Measurements from ENCODE around the gene RFNG.

RFNG gene

DNA sequence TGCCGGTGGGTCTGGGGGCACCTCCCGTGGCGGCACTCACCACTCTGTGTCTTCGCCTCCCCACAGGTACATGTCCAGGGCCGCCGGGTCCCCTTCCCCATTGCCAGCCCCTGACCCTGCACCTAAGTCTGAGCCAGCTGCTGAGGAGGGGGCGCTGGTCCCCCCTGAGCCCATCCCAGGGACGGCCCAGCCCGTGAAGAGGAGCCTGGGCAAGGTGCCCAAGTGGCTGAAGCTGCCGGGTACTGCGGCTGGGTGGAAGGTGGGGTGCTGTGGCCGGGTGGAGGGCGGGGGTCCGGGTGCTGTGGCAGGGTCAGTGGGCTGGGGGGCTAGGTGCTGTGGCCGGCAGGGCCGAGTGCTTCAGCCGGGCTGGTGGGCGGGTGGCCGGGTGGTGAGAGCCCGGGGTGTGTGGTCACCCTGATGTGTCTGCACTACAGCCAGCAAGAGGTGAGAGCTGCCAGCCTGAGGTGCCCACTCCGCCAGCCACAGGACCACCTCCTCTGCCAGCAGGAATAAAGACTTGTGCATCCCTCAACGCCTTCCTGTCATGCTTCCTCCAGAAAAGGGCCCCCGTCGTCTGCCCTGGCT lies 34.6 kb downstream of the RFNG start:
- DNase-seq (ENCODE audit: low read depth): no peak
- no peaks in the 10 kb centered on the region for H3K36me3 ChIP-seq (ENCODE audit: control insufficient read depth, insufficient read depth, low read length, severe bottlenecking)
- no peak overlapping the region for H3K4me3 ChIP-seq (ENCODE audit: low read length)
- peaks cover 8% of the 10 kb centered on the region for H3K4me1 ChIP-seq (ENCODE audit: control insufficient read depth, insufficient read depth, low read length)
- no peaks in the 10 kb centered on the region for H3K27me3 ChIP-seq (replicated peaks; ENCODE audit: control insufficient read depth, insufficient read depth, low read length)
- H3K9ac ChIP-seq (ENCODE audit: low read length): no peak overlapping the region
- no peaks in the 10 kb centered on the region for H3K9me3 ChIP-seq (ENCODE audit: control insufficient read depth, low read length)

DNA sequence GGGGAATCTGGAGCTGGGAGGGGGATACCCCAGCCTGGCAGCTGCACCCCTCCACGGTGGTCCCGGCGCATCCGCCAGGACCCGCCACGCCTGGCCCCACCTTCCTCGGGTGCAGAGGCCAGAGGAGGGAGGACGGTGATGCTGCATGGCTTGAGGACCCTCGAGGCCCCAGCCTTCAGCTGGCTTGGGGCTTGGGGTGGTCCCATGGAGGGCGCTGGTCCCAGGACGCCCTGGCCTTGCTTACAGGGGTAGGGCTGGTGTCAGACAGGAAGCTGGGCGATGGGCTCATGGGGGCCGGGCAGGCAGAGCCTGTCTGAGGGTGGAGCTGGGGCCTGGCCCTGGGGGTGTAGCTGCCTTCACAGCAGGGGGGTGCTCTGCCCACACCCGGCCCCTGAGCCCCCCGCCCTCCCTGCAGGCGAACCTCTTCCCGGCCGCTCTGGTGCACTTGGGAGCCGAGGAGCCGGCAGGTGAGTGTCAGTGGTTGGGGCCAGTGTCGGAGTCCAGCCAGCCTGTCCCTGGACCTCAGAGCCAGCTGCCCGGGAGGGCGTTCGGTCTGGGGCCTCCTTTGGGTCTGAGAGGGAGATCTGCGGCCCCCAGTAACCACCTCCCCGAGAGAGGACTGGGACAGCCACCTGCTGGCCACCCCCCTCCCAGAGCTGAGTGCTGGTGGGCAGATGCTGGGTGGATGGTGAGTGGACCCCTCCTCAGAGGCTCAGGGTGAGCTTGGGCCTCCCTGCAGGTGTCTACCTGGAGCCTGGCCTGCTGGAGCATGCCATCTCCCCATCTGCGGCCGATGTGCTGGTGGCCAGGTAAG lies 35.3 kb downstream of the RFNG start:
- no peak overlapping the region for H3K4me3 ChIP-seq (ENCODE audit: low read length)

DNA sequence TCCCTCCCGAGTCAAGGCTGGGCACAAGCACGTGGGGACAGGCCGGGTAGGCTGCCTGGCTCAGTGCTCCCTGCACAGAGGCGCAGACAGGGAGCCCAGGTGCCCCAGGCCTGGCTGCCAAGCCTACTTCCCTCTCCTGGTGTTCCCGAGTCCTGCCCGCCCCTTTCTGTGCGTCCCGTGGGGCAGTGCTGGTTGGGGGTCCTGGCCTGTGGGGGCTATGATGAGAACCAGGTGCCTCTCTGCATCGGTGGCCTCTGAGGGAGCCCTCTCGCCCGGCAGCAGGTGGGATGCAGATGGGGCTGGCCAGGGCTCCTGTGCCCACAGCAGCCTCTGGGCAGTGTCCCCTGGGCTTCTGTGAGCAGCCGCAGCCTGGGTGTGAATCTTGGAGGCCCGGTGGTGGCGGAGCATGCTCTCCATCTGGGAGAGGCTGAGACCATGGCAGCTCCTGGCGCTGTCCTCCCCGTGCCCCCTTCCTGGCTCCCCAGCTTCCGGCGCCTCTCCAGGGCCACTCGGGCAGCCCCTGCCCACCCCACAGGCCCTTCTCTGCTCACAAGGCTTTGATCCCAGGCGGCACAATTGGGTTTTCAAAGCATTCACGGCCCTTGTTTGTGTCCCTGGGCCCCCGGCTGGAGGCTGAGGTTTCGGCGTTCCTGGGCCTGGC lies 36.2 kb downstream of the RFNG start:
- H3K36me3 ChIP-seq (ENCODE audit: control insufficient read depth, insufficient read depth, low read length, severe bottlenecking): peaks cover 4% of the 10 kb centered on the region
- H3K4me3 ChIP-seq (ENCODE audit: low read length): no peak overlapping the region
- no peak for DNase-seq (ENCODE audit: low read depth)
- no peaks in the 10 kb centered on the region for H3K4me1 ChIP-seq (ENCODE audit: control insufficient read depth, insufficient read depth, low read length)
- H3K9ac ChIP-seq (ENCODE audit: low read length): no peak overlapping the region
- no peaks in the 10 kb centered on the region for H3K27me3 ChIP-seq (replicated peaks; ENCODE audit: control insufficient read depth, insufficient read depth, low read length)
- no peaks in the 10 kb centered on the region for H3K9me3 ChIP-seq (ENCODE audit: control insufficient read depth, low read length)

More for the DNA sequence above, 35.3 kb downstream of the RFNG start:
- Histone ChIP-seq H3K36me3 (ENCODE audit: control insufficient read depth, insufficient read depth, low read length, severe bottlenecking) (peaks cover 4% of the 10 kb centered on the region), H3K9ac (ENCODE audit: low read length) (no peak overlapping the region), H3K27me3 (replicated peaks; ENCODE audit: control insufficient read depth, insufficient read depth, low read length) (no peaks in the 10 kb centered on the region), H3K4me1 (ENCODE audit: control insufficient read depth, insufficient read depth, low read length) (peaks cover under 1% of the 10 kb centered on the region), H3K9me3 (ENCODE audit: control insufficient read depth, low read length) (no peaks in the 10 kb centered on the region)
- DNase-seq (ENCODE audit: low read depth): no peak

DNA sequence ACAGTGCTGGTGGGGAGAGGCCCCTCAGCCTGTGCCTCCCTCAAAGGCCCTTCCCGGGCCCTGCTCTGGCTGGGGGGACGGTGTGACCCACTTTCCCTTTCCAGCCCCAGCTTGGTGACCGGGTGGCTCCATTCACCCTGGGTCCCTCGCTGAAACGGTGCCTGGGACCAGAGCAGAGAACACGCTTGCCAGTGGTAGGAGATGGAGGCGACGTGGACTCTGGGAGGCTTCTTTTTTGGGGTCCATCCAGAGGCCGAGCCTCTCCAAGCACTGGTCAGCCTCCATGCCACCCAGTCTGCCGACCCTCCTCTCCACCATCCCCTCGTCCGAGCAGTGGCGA lies 36.7 kb downstream of the RFNG start:
- Histone ChIP-seq H3K36me3 (ENCODE audit: control insufficient read depth, insufficient read depth, low read length, severe bottlenecking) (peaks cover 4% of the 10 kb centered on the region), H3K4me3 (ENCODE audit: low read length) (no peak overlapping the region), H3K9me3 (ENCODE audit: control insufficient read depth, low read length) (no peaks in the 10 kb centered on the region), H3K4me1 (ENCODE audit: control insufficient read depth, insufficient read depth, low read length) (no peaks in the 10 kb centered on the region), H3K27me3 (replicated peaks; ENCODE audit: control insufficient read depth, insufficient read depth, low read length) (no peaks in the 10 kb centered on the region), H3K9ac (ENCODE audit: low read length) (no peak overlapping the region)
- no peak for DNase-seq (ENCODE audit: low read depth)

DNA sequence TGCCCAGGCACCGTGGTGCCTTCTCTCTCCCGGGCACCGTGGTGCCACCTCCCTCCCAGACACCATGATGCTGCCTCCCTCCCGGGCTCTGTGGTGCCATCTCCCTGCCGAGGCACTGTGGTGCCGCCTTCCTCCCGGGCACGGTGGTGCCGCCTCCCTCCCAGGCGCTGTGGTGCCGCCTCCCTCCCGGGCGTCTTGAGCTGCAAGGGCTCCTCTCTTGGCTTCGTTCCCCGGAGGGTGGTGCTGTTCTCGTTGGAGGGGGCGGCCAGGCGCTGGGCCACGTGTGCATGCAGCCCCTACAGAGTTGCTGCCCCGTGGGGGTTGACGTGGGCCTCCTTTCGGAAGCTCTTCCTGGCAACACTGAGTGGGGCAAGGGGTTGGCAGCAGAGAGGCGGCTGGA lies 37.2 kb downstream of the RFNG start:
- Histone ChIP-seq H3K27me3 (replicated peaks; ENCODE audit: control insufficient read depth, insufficient read depth, low read length) (no peaks in the 10 kb centered on the region), H3K36me3 (ENCODE audit: control insufficient read depth, insufficient read depth, low read length, severe bottlenecking) (peaks cover 4% of the 10 kb centered on the region), H3K9me3 (ENCODE audit: control insufficient read depth, low read length) (no peaks in the 10 kb centered on the region), H3K4me3 (ENCODE audit: low read length) (no peak overlapping the region), H3K9ac (ENCODE audit: low read length) (no peak overlapping the region), H3K4me1 (ENCODE audit: control insufficient read depth, insufficient read depth, low read length) (no peaks in the 10 kb centered on the region)
- no peak for DNase-seq (ENCODE audit: low read depth)

DNA sequence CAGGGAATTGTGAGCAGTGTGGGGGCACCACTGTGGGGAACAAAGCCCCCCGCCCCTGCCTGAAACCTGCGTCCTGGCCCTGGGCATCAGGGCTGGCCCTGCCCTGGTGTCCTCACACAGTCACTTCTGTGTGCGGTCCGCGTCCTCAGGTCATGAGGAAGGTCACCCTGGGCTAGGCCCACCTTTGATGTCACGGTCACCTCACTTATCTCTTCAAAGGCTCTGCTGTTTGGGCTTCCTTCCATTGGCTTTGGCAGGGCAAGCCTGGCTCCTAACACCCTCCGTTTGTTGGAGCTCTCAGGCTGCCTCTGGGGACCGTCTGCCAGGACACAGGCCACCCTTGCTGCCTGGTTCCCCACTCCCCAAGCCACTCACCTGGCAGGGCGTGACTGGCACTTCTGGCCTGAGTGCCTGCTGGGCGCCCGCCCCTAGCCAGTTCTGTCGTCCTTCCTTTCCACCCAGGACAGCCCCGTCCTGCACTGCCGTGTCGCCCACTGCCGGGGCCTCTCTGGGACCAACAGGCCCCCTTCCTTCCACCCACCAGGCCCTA lies 37.8 kb downstream of the RFNG start:
- DNase-seq (ENCODE audit: low read depth): no peak
- H3K36me3 ChIP-seq (ENCODE audit: control insufficient read depth, insufficient read depth, low read length, severe bottlenecking): peaks cover 4% of the 10 kb centered on the region

DNA sequence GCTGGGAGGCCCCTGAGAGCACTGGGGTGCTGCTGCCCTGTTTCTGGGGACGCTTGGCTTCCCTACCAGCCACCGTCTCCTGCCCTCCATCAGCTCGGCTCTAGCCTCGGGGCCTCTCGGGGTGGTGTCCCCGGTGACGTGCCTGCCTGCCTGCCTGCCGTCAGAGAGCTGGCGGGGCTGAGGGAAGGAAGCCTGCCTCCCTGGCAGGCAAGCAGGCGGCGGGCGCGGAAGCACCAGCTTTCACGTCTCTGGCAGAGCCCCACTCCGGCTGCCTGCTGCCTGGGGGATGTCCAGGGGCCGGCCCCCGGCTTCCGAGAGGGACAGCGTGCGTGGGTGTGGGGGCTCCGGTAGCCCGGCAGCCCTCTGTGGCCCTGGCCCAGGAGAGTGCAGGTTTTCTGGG lies 38.3 kb downstream of the RFNG start:
- no peak for DNase-seq (ENCODE audit: low read depth)
- H3K9me3 ChIP-seq (ENCODE audit: control insufficient read depth, low read length): no peaks in the 10 kb centered on the region
- no peaks in the 10 kb centered on the region for H3K27me3 ChIP-seq (replicated peaks; ENCODE audit: control insufficient read depth, insufficient read depth, low read length)
- no peak overlapping the region for H3K4me3 ChIP-seq (ENCODE audit: low read length)
- no peak overlapping the region for H3K9ac ChIP-seq (ENCODE audit: low read length)
- peaks cover 4% of the 10 kb centered on the region for H3K36me3 ChIP-seq (ENCODE audit: control insufficient read depth, insufficient read depth, low read length, severe bottlenecking)
- no peaks in the 10 kb centered on the region for H3K4me1 ChIP-seq (ENCODE audit: control insufficient read depth, insufficient read depth, low read length)

More for the DNA sequence above, 37.8 kb downstream of the RFNG start:
- H3K27me3 ChIP-seq (replicated peaks; ENCODE audit: control insufficient read depth, insufficient read depth, low read length): no peaks in the 10 kb centered on the region
- H3K9me3 ChIP-seq (ENCODE audit: control insufficient read depth, low read length): no peaks in the 10 kb centered on the region
- no peaks in the 10 kb centered on the region for H3K4me1 ChIP-seq (ENCODE audit: control insufficient read depth, insufficient read depth, low read length)
- no peak overlapping the region for H3K4me3 ChIP-seq (ENCODE audit: low read length)
- H3K9ac ChIP-seq (ENCODE audit: low read length): no peak overlapping the region

DNA sequence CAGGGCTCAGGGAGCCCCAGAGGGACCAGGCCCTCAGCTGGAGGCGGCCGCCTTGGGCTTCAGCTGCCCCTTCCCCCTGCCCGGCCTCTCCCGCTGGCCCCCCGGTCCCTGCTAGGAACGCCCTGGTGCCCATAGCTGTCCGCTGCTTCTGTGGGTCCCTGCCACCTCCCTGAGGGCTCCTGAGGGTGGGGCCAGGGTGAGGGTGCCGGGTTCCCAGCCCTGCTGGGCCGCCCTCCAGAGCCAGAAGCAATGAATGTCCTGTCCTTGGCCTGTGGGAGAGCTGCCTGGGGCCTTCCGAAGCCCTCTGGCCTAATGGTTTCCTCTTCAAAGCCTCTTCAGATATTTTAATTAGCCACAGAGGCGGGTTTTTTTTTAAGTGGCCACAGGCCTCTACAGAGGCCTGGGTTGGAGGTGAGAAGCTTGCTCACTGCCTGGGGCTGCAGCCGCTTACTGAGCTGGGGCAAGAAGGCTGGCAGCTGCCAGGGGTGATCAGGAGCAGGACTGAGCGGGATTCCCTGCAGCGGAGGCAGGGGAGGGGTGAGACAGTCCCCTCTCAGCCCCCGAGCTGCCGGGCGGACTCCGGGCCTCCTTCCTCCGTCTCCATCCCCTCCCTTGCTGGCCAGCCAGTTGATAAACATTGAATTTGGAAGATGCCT lies 38.8 kb downstream of the RFNG start:
- H3K4me3 ChIP-seq (ENCODE audit: low read length): no peak overlapping the region
- peaks cover 4% of the 10 kb centered on the region for H3K36me3 ChIP-seq (ENCODE audit: control insufficient read depth, insufficient read depth, low read length, severe bottlenecking)
- no peak overlapping the region for H3K9ac ChIP-seq (ENCODE audit: low read length)
- DNase-seq (ENCODE audit: low read depth): no peak
- H3K9me3 ChIP-seq (ENCODE audit: control insufficient read depth, low read length): no peaks in the 10 kb centered on the region
- no peaks in the 10 kb centered on the region for H3K4me1 ChIP-seq (ENCODE audit: control insufficient read depth, insufficient read depth, low read length)
- no peaks in the 10 kb centered on the region for H3K27me3 ChIP-seq (replicated peaks; ENCODE audit: control insufficient read depth, insufficient read depth, low read length)

DNA sequence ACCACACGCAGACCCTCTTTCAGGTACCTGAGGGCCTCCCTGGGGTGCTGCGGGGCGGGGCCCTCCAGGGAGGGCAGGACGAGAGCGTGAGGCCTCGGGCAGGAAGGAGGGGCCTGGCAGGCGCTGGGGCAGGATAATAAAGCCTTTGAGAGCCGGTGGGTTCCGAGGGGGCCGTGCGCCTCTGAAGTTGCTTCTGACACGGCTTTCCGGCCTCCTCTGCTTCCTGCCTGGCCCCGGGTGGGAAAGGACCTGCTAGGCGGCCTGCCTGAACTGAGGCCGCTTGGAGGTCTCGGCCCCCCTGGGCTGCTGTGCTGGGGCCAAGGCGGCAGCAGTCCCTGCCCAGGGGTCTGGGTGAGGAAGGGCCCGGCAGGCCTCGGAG lies 39.4 kb downstream of the RFNG start:
- H3K9me3 ChIP-seq (ENCODE audit: control insufficient read depth, low read length): no peaks in the 10 kb centered on the region
- H3K9ac ChIP-seq (ENCODE audit: low read length): no peak overlapping the region
- H3K4me3 ChIP-seq (ENCODE audit: low read length): no peak overlapping the region
- H3K36me3 ChIP-seq (ENCODE audit: control insufficient read depth, insufficient read depth, low read length, severe bottlenecking): peaks cover 4% of the 10 kb centered on the region
- DNase-seq (ENCODE audit: low read depth): no peak
- no peaks in the 10 kb centered on the region for H3K27me3 ChIP-seq (replicated peaks; ENCODE audit: control insufficient read depth, insufficient read depth, low read length)
- no peaks in the 10 kb centered on the region for H3K4me1 ChIP-seq (ENCODE audit: control insufficient read depth, insufficient read depth, low read length)

DNA sequence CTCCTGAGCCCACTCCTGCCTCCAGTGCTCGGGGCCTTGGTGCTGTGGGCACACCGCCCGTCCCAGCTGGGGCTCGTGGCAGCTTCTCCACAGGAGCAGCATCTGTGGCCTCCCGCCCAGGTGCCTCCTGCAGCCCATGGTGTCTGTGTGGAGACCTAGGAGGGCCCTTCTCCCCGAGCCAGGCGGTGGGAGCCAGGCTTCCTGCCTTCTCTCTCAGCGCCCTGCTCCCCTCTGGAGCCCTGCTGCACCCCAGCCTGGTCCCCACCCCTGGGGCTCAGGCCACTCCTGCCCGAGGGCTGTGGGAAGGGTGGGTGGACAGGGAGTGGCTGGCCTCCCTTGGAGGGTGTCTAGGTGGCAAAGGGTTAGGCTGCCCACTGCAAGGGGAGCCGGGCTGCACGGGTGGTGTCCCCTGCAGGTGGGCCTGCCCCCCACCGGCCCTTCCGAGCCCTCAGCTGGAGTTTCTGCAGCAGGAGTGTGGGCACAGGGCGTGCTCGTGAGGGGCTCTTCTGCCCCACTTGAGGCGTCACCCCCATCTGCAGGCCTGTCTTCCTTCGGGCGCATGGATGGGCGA lies 39.9 kb downstream of the RFNG start:
- Histone ChIP-seq H3K27me3 (replicated peaks; ENCODE audit: control insufficient read depth, insufficient read depth, low read length) (no peaks in the 10 kb centered on the region), H3K9ac (ENCODE audit: low read length) (no peak overlapping the region), H3K4me1 (ENCODE audit: control insufficient read depth, insufficient read depth, low read length) (no peaks in the 10 kb centered on the region), H3K9me3 (ENCODE audit: control insufficient read depth, low read length) (no peaks in the 10 kb centered on the region), H3K4me3 (ENCODE audit: low read length) (no peak overlapping the region), H3K36me3 (ENCODE audit: control insufficient read depth, insufficient read depth, low read length, severe bottlenecking) (peaks cover 4% of the 10 kb centered on the region)
- DNase-seq (ENCODE audit: low read depth): no peak
